OCI-LY3 (cell line): ENCODE data around the gene AIFM1.
A peak's percentile ranks its signal among the peaks of the same experiment; 100 is the strongest.

Experiments
- H2AFZ ChIP-seq: fragments of 200-600, 300-600 bp; shearing (Covaris generic); 2 replicates; pipeline ENCODE4 v1.6.0; 2014; ENCODE audit warnings: antibody characterized with exemption, low read depth, low read length
- H3K27ac ChIP-seq: fragments of 200-600, 300-600 bp; sonication (generic); 2 replicates; pipeline ENCODE4 v1.5.1; 2014; ENCODE audit warnings: mild to moderate bottlenecking, low read length, moderate library complexity, mixed read lengths
- H3K27me3 ChIP-seq: fragments of 200-600, 300-600 bp; sonication (generic); 2 replicates; pipeline ENCODE4 v1.6.1; 2014; ENCODE audit warnings: low read depth, low read length, mixed read lengths
- H3K36me3 ChIP-seq: fragments of 200-600, 300-600 bp; sonication (generic); replicated peaks from 2 replicates; pipeline ENCODE3; 2014; ENCODE audit warnings: low read depth, low read length, mixed read lengths
- H3K4me1 ChIP-seq: fragments of 300-600, 200-600 bp; sonication (generic); 2 replicates; pipeline ENCODE4 v1.6.1; 2014; ENCODE audit warnings: low read length, mixed read lengths
- H3K4me2 ChIP-seq: fragments of 200-600, 300-600 bp; sonication (generic); 2 replicates; pipeline ENCODE4 v1.6.1; 2014; ENCODE audit warnings: low read length, mixed read lengths
- H3K4me3 ChIP-seq: fragments of 300-600, 200-600 bp; sonication (generic); 2 replicates; pipeline ENCODE4 v1.5.1; 2014; ENCODE audit warnings: antibody characterized with exemption, mild to moderate bottlenecking, low read length, moderate library complexity
- H3K79me2 ChIP-seq: fragments of 300-600, 200-600 bp; shearing (Covaris generic); 2 replicates; pipeline ENCODE4 v1.6.1; 2014; ENCODE audit warnings: mild to moderate bottlenecking, low read length, mixed read lengths
- H3K9ac ChIP-seq: fragments of 300-600, 200-600 bp; shearing (Covaris generic); 2 replicates; pipeline ENCODE4 v1.6.0; 2014; ENCODE audit warnings: mild to moderate bottlenecking, low read length, moderate library complexity
- H3K9me3 ChIP-seq: fragments of 200-600, 300-600 bp; shearing (Covaris generic); 2 replicates; pipeline ENCODE4 v1.6.1; 2014; ENCODE audit warnings: low read length, mixed read lengths; ENCODE audit not compliant: insufficient read depth
- H4K20me1 ChIP-seq: fragments of 200-600, 300-600 bp; sonication (generic); 2 replicates; pipeline ENCODE4 v1.6.1; 2016; ENCODE audit warnings: low read length, mixed read lengths; ENCODE audit not compliant: insufficient read depth
- CTCF ChIP-seq: fragments of 200-600, 300-600 bp; sonication (generic); IDR thresholded peaks from 2 replicates; pipeline ENCODE4 v1.5.1; 2014; ENCODE audit warnings: antibody characterized with exemption, low read length, low read depth
- EZH2phosphoT487 ChIP-seq: fragments of 200-600 bp; shearing (Covaris generic); IDR thresholded peaks from 2 replicates; pipeline ENCODE4 v1.6.1; 2018; ENCODE audit warnings: antibody characterized with exemption, mixed run types, low read depth

Gene AIFM1

GRCh38 chrX:130114141-130114588 lies 51.5 kb downstream of the AIFM1 start:
- H3K27me3 ChIP-seq, result no peaks in the 10 kb centered on the region
- H3K27ac ChIP-seq, result no peak overlapping the region

DNA sequence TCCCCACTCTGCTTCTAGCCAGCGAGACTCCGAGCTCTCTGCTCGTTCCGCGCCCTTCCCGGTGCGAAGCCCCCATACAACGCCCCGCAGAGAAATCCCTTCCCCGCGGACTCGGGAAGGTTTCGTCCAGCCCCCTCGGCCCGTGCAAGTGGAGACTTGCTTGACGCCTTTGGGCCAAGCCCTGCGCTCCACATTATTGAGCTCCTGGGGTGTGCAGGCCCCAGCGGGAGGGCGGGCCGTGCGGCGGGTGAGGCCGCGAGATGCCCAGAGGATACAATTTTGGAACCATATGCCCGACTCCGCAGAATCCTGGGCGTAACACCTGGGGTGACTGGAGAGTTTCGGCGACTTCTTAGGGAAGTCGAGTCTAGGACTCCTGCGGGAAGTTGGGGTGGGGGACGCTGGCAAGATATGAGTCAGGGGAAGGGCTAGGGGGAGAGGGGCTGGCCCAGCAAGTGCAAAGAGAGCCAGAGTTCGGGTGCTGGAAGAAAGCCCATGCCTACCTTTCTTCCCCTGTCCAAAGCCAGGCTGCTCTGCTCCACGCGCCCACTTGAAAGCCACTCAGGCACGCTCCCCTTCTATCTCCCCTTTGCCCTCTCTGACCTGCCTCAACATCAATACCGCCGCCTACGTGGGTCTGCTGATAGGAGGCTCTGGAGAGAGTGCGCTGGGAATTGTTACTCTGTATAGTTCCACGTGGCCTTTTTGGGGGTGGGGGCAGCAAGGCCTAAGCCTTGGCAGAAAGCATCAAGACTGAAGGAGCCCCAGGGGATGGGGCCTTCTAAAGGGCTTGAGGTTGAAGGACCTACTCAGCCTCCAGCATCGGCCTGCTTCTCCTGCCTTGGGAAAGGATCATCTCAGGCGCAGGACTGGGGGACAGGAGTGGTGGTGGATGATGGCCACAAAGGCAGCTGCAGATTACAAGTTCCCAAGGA lies 54.2 kb downstream of the AIFM1 start:
- Histone ChIP-seq H3K9me3 (no peaks in the 10 kb centered on the region), H3K36me3 (peaks cover 13% of the 10 kb centered on the region), H4K20me1 (peaks cover 25% of the 10 kb centered on the region), H3K4me3 (peak overlapping the region; percentile 86), H3K9ac (peak overlapping the region; percentile 87), H3K4me2 (peak overlapping the region; percentile 97), H3K27ac (peak overlapping the region; percentile 93), H3K27me3 (no peaks in the 10 kb centered on the region), H3K79me2 (peaks cover 53% of the 10 kb centered on the region), H2AFZ (0 out of 2 replicates have a peak overlapping the region, but pooled peaks have one; percentile 14), H3K4me1 (peaks cover 46% of the 10 kb centered on the region)
- no peak for TF ChIP-seq EZH2phosphoT487
- TF ChIP-seq CTCF, result no peak

More at GRCh38 chrX:130114141-130114588, 51.5 kb downstream of the AIFM1 start:
- Histone ChIP-seq H3K4me2 (peak overlapping the region; percentile 18; the same call in 1 of the 2 replicates), H3K9ac (no peak overlapping the region), H3K36me3 (peaks cover 6% of the 10 kb centered on the region), H3K4me3 (no peak overlapping the region), H3K9me3 (no peaks in the 10 kb centered on the region), H3K79me2 (peaks cover 26% of the 10 kb centered on the region), H3K4me1 (peaks cover 39% of the 10 kb centered on the region), H2AFZ (no peak overlapping the region), H4K20me1 (no peaks in the 10 kb centered on the region)
- TF ChIP-seq CTCF, result no peak
- TF ChIP-seq EZH2phosphoT487, result no peak

GRCh38 chrX:130110379-130111219 lies 55.0 kb downstream of the AIFM1 start, which contains the start of gene ELF4:
TSS of gene ELF4 (minus strand) at chrX:130110497. CDS start at chrX:130081330, 29,167 bp downstream.
- Histone ChIP-seq H3K9ac (peak within 1 kb of the TSS; percentile 99), H3K9me3 (no peaks in the 10 kb centered on the region), H3K4me3 (peak within 1 kb of the TSS; percentile 99), H2AFZ (0 out of 2 replicates have a peak within 1 kb of the TSS, but pooled peaks have one; percentile 14), H3K36me3 (peaks cover 13% of the 10 kb centered on the region), H3K27me3 (no peaks in the 10 kb centered on the region), H3K4me1 (peaks cover 53% of the 10 kb centered on the region), H3K27ac (peak within 1 kb of the TSS; percentile 93), H3K79me2 (peaks cover 62% of the 10 kb centered on the region), H4K20me1 (peaks cover 34% of the 10 kb centered on the region), H3K4me2 (peak within 1 kb of the TSS; percentile 100)
- TF ChIP-seq CTCF, result no peak
- no peak for TF ChIP-seq EZH2phosphoT487
